H9 (cell line): ENCODE results near the gene PLEKHG3. TPM values are rescaled to one million over a fixed set of nuclear protein-coding genes. Genes with fewer than 3 reads are reported as not detected.

Source experiments
- DNase-seq: peaks from one replicate; pipeline ENCODE4 v3.0.0-alpha.2; 2017
- H2AFZ ChIP-seq: one replicate; pipeline ENCODE4 v1.6.1; 2013; ENCODE audit warnings: mild to moderate bottlenecking, low read length, control low read depth, moderate library complexity
- H2AK5ac ChIP-seq: 2 replicates; pipeline ENCODE4 v1.6.1; 2013; ENCODE audit warnings: low read length, control low read depth, mixed read lengths; ENCODE audit not compliant: insufficient read length
- H2BK120ac ChIP-seq: one replicate; pipeline ENCODE4 v1.6.1; 2013; ENCODE audit warnings: low read depth, mild to moderate bottlenecking, low read length, control low read depth, inconsistent platforms; ENCODE audit not compliant: poor library complexity, severe bottlenecking
- H2BK12ac ChIP-seq: 2 replicates; pipeline ENCODE4 v1.6.1; 2013; ENCODE audit warnings: low read length, control low read depth, mixed read lengths, low read depth; ENCODE audit not compliant: insufficient read length
- H2BK15ac ChIP-seq: 2 replicates; pipeline ENCODE4 v1.6.1; 2013; ENCODE audit warnings: low read depth, low read length, control low read depth
- H2BK20ac ChIP-seq: one replicate; pipeline ENCODE4 v1.6.1; 2013; ENCODE audit warnings: low read depth, mild to moderate bottlenecking, low read length, control low read depth, inconsistent platforms; ENCODE audit not compliant: poor library complexity, severe bottlenecking
- H2BK5ac ChIP-seq: 2 replicates; pipeline ENCODE4 v1.6.1; 2013; ENCODE audit warnings: low read length, control low read depth, mixed read lengths; ENCODE audit not compliant: insufficient read length
- H3K14ac ChIP-seq: 2 replicates; pipeline ENCODE4 v1.6.1; 2013; ENCODE audit warnings: low read length, control low read depth; ENCODE audit not compliant: insufficient read depth
- H3K18ac ChIP-seq: 2 replicates; pipeline ENCODE4 v1.6.1; 2013; ENCODE audit warnings: low read depth, mild to moderate bottlenecking, mixed read lengths, low read length, control low read depth; ENCODE audit not compliant: insufficient read length
- H3K23ac ChIP-seq: 2 replicates; pipeline ENCODE4 v1.6.1; 2013; ENCODE audit warnings: low read length, control low read depth, mixed read lengths, low read depth; ENCODE audit not compliant: insufficient read length
- H3K23me2 ChIP-seq: 2 replicates; pipeline ENCODE4 v1.6.1; 2013; ENCODE audit warnings: low read depth, mild to moderate bottlenecking, mixed read lengths, low read length, control low read depth; ENCODE audit not compliant: insufficient read length, poor library complexity, severe bottlenecking
- H3K27ac ChIP-seq: 2 replicates; pipeline ENCODE4 v1.5.1; 2013; ENCODE audit warnings: low read length, control low read depth, mixed read lengths, low read depth; ENCODE audit not compliant: insufficient read length
- H3K27me3 ChIP-seq: 2 replicates; pipeline ENCODE4 v1.6.1; 2013; ENCODE audit warnings: low read length, control low read depth, inconsistent platforms; ENCODE audit not compliant: insufficient read depth
- H3K4ac ChIP-seq: 2 replicates; pipeline ENCODE4 v1.6.1; 2013; ENCODE audit warnings: low read depth, mild to moderate bottlenecking, control low read depth, inconsistent platforms, low read length, moderate library complexity
- H3K4me1 ChIP-seq: 2 replicates; pipeline ENCODE4 v1.6.1; 2013; ENCODE audit warnings: low read length, control low read depth, inconsistent platforms; ENCODE audit not compliant: insufficient read depth
- H3K4me2 ChIP-seq: 2 replicates; pipeline ENCODE4 v1.6.1; 2013; ENCODE audit warnings: low read length, control low read depth, mixed read lengths; ENCODE audit not compliant: insufficient read length, insufficient read depth
- H3K56ac ChIP-seq: 2 replicates; pipeline ENCODE4 v1.6.1; 2013; ENCODE audit warnings: low read depth, mild to moderate bottlenecking, mixed read lengths, low read length, control low read depth; ENCODE audit not compliant: insufficient read length
- H3K79me1 ChIP-seq: 2 replicates; pipeline ENCODE4 v1.6.1; 2013; ENCODE audit warnings: low read depth, mild to moderate bottlenecking, moderate library complexity, low read length, control low read depth, inconsistent platforms; ENCODE audit not compliant: insufficient read depth, poor library complexity, severe bottlenecking
- H3K79me2 ChIP-seq: 2 replicates; pipeline ENCODE4 v1.6.1; 2013; ENCODE audit warnings: low read length, control low read depth, inconsistent platforms; ENCODE audit not compliant: insufficient read depth
- H3K9ac ChIP-seq: 2 replicates; pipeline ENCODE4 v1.6.1; 2013; ENCODE audit warnings: low read length, control low read depth, mixed read lengths; ENCODE audit not compliant: insufficient read length; ENCODE audit errors: extremely low read depth
- H3K9me3 ChIP-seq: one replicate; pipeline ENCODE4 v1.6.1; 2013; ENCODE audit warnings: low read depth, low read length, inconsistent platforms; ENCODE audit not compliant: control insufficient read depth
- H3T11ph ChIP-seq: one replicate; pipeline ENCODE4 v1.6.1; 2013; ENCODE audit warnings: mild to moderate bottlenecking, low read length, control low read depth, inconsistent platforms
- H4K20me1 ChIP-seq: one replicate; pipeline ENCODE4 v1.6.1; 2013; ENCODE audit not compliant: control insufficient read depth, insufficient read length, insufficient read depth
- H4K5ac ChIP-seq: 2 replicates; pipeline ENCODE4 v1.6.1; 2013; ENCODE audit warnings: low read depth, mild to moderate bottlenecking, mixed read lengths, low read length, control low read depth; ENCODE audit not compliant: insufficient read length
- H4K8ac ChIP-seq: replicated peaks from 2 replicates; pipeline ENCODE4 v1.6.1; 2013; ENCODE audit warnings: low read length, control low read depth, mixed read lengths, low read depth; ENCODE audit not compliant: insufficient read length
- H4K91ac ChIP-seq: 2 replicates; pipeline ENCODE4 v1.6.1; 2013; ENCODE audit warnings: low read depth, mild to moderate bottlenecking, moderate library complexity, mixed read lengths, low read length, control low read depth; ENCODE audit not compliant: insufficient read length
- H3K27ac Mint-ChIP-seq, 3 experiments: 2 replicates in 2 of 3; 3 replicates in 1 of 3; pipeline ENCODE4 v1.8.0; 2020 to 2021; ENCODE audit warnings: mixed read lengths in 3 of 3, mild to moderate bottlenecking in 1 of 3, moderate library complexity in 1 of 3
- H3K27me3 Mint-ChIP-seq: 2 replicates; pipeline ENCODE4 v1.8.0; 2021; ENCODE audit warnings: low read depth, mild to moderate bottlenecking, moderate library complexity, mixed read lengths
- H3K36me3 Mint-ChIP-seq, 3 experiments: 2 replicates in 2 of 3; 3 replicates in 1 of 3; pipeline ENCODE4 v1.8.0; 2020 to 2021; ENCODE audit warnings: low read depth in 3 of 3, mixed read lengths in 3 of 3; ENCODE audit not compliant: insufficient read depth in 1 of 3
- H3K4me1 Mint-ChIP-seq, 2 experiments: 2 replicates each; pipeline ENCODE4 v1.8.0; 2020; ENCODE audit warnings: mixed read lengths in 2 of 2
- H3K4me3 Mint-ChIP-seq, 2 experiments: 2 replicates in 1 of 2; 3 replicates in 1 of 2; pipeline ENCODE4 v1.8.0; 2020 to 2021; ENCODE audit warnings: mild to moderate bottlenecking in 2 of 2, mixed read lengths in 2 of 2, moderate library complexity in 1 of 2
- H3K9me3 Mint-ChIP-seq, 2 experiments: 2 replicates in 1 of 2; 3 replicates in 1 of 2; pipeline ENCODE4 v1.8.0; 2020; ENCODE audit warnings: mild to moderate bottlenecking in 2 of 2, mixed read lengths in 2 of 2, moderate library complexity in 1 of 2
- WGBS: extraction: QIAGEN DNeasy Blood & Tissue Kit; methylation state at CpG from one replicate; pipeline ENCODE4 v1.1.7; 2013; ENCODE audit warnings: missing lambda C conversion rate, low lambda C conversion rate, mixed read lengths; ENCODE audit not compliant: insufficient read length; ENCODE audit errors: extremely low coverage; 5-methylcytosine and 5-hydroxymethylcytosine counted together
- total RNA-seq: library from RNA; stranded (reverse); gene quantifications from 2 replicates; pipeline ENCODE4 v1.2.1, GENCODE V29; 2021
- TF ChIP-seq, protein P1 (sequence below): fragments of 200-600 bp; sonication (generic); conservative IDR thresholded peaks from 3 replicates; pipeline ENCODE4 v1.8.0; 2021; ENCODE audit warnings: antibody characterized with exemption, mild to moderate bottlenecking

The PLEKHG3 gene
- total RNA-seq, 1 experiment from 2014 or later, result 48.5 TPM

DNA sequence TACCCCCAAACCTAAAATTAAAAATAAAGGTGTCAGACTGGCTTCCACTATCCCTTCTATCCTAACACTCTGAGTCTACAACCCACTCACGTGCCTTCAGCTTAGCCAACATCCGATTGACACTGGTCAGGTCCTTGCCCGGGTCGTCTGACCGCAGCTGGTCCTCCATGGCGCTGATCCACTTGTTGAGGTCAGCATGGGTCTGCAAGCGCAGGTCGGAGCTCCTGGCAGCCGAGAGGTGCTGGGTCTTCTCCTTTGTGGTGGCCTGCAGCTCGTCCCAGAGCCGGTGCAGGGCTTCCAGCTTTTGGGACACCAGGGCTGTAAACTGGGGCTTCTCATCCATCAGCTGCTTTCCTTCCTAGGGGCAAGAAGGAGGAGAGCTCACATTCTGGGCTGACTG is 78.0 kb downstream of the PLEKHG3 start:
- Histone ChIP-seq H4K5ac (no peak overlapping the region), H2BK12ac (no peak overlapping the region), H3K27me3 (no peaks in the 10 kb centered on the region), H2BK120ac (no peak overlapping the region), H3K79me2 (no peaks in the 10 kb centered on the region), H2BK5ac (no peak overlapping the region), H3K4me1 (no peaks in the 10 kb centered on the region), H3K14ac (no peak overlapping the region; the same call in 1 of the 2 replicates), H4K8ac (no peak overlapping the region), H2AFZ (no peak overlapping the region), H4K20me1 (peaks cover 4% of the 10 kb centered on the region), H2BK15ac (no peak overlapping the region), H3K4me2 (no peak overlapping the region), H3T11ph (no peak overlapping the region), H3K23ac (no peak overlapping the region), H3K9me3 (no peaks in the 10 kb centered on the region), H2BK20ac (no peak overlapping the region), H3K9ac (no peak overlapping the region), H3K27ac (no peak overlapping the region), H3K79me1 (no peaks in the 10 kb centered on the region), H3K4ac (no peak overlapping the region), H3K18ac (no peak overlapping the region), H3K56ac (no peak overlapping the region), H2AK5ac (no peak overlapping the region), H3K23me2 (no peaks in the 10 kb centered on the region), H4K91ac (no peak overlapping the region)
- WGBS, result no CpG with 5 or more reads among the region's 11 CpGs
- TF ChIP-seq, protein P1, sequence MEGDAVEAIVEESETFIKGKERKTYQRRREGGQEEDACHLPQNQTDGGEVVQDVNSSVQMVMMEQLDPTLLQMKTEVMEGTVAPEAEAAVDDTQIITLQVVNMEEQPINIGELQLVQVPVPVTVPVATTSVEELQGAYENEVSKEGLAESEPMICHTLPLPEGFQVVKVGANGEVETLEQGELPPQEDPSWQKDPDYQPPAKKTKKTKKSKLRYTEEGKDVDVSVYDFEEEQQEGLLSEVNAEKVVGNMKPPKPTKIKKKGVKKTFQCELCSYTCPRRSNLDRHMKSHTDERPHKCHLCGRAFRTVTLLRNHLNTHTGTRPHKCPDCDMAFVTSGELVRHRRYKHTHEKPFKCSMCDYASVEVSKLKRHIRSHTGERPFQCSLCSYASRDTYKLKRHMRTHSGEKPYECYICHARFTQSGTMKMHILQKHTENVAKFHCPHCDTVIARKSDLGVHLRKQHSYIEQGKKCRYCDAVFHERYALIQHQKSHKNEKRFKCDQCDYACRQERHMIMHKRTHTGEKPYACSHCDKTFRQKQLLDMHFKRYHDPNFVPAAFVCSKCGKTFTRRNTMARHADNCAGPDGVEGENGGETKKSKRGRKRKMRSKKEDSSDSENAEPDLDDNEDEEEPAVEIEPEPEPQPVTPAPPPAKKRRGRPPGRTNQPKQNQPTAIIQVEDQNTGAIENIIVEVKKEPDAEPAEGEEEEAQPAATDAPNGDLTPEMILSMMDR, result no peak
- Mint-ChIP-seq H3K27ac (no peak overlapping the region), H3K9me3 (no peaks in the 10 kb centered on the region), H3K4me3 (no peak overlapping the region), H3K36me3 (no peaks in the 10 kb centered on the region), H3K4me1 (peaks cover 0 to 4% of the 10 kb centered on the region in 2 experiments; a peak in 1 of 4 replicates), H3K27me3 (peaks cover 3% of the 10 kb centered on the region; the same call in 1 of the 2 replicates)
- no peak for DNase-seq
